GM18511 (cell line): ENCODE results near the gene CLDN11.

ENCODE experiments used
- ATAC-seq: cut with Tn5 transposase; IDR thresholded peaks from one replicate; pipeline ENCODE4 v1.9.1; 2021; ENCODE audit warnings: mild to moderate bottlenecking, moderate library complexity; ENCODE audit not compliant: unreplicated experiment

The CLDN11 gene

GRCh38 chr3:170426240-170426797 lies 7.7 kb downstream of the CLDN11 start:
- ATAC-seq: no peak

DNA sequence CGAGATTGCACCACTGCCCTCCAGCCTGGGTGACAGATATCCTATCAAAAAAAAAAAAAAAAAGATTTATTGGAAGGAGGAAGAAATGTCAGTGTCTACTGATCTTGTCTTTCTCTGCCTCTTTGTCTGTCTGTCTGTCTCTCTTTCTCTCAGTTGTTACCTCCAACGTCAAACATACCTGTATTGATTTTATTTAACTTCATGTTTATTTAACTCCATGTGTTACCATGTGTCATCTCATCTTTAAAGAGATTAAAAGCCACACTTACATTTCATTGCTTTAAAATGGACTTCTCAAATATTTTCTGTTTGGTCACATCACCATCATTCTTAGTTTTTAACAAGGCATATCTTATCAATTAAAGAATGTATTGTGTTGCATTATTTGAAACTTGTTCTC lies 9.4 kb downstream of the CLDN11 start:
- ATAC-seq: no peak

DNA sequence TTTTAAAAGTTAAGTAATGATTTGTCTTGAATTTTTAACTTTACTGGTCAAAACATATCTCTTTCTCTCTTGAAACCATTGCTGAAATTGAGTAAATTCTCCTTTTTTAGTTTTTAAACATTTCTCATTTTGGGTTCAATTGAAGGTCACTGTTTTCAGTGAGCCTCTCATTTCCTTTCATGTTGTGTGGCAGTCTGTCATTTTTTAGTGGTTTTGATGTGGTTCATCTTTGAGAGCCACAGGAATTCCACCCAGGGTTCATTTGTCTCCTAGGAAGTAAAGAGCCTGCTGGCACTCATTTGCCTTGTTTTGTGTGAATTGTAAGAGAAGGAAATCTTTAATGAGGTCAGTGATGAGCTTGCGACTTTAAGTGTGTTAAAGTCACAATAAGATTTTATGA lies 10.4 kb downstream of the CLDN11 start:
- ATAC-seq: peak; percentile 59

GRCh38 chr3:170431054-170431453 lies 12.4 kb downstream of the CLDN11 start:
- ATAC-seq: no peak

- ATAC-seq: no peak
Observed at GRCh38 chr3:170432416-170432815, 13.7 kb downstream of the CLDN11 start.

DNA sequence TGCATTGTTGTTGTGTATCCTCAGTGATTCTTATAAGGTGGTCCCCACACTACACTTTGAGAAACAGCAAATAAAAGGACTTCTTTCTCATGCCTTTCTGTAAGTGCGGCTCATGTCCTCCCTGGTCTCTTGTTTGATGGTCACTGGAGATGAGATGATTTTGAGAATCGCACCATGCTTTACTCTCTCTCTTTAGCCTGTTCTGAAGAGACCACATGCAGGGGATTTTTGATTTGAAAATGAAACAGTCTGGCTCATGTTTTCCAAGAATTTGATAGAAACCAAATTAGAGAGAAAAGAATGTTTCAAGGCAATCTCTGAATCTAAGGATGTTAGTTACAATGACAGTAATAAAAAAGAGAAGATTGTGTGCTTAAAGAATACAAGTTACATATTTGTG lies 18.0 kb downstream of the CLDN11 start:
- ATAC-seq: no peak

DNA sequence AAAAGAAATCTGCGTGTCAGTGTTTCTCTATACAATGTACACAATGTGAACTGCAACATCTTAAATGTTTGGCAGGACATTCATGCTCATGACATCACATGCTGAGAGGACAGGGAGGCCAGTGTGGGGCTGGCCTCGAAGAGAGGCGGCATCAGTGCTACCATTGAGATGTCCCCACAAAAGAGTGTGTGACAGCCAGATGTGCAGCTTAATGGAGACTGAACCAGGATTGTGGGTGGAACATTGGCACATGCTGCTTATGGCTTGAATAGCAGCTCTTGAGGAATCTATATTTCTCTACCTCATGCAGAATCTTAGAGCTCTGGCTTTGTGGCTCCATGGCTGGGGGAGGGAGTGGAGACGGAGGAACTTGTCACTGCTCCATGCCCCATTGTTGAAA lies 18.5 kb downstream of the CLDN11 start:
- ATAC-seq: no peak

DNA sequence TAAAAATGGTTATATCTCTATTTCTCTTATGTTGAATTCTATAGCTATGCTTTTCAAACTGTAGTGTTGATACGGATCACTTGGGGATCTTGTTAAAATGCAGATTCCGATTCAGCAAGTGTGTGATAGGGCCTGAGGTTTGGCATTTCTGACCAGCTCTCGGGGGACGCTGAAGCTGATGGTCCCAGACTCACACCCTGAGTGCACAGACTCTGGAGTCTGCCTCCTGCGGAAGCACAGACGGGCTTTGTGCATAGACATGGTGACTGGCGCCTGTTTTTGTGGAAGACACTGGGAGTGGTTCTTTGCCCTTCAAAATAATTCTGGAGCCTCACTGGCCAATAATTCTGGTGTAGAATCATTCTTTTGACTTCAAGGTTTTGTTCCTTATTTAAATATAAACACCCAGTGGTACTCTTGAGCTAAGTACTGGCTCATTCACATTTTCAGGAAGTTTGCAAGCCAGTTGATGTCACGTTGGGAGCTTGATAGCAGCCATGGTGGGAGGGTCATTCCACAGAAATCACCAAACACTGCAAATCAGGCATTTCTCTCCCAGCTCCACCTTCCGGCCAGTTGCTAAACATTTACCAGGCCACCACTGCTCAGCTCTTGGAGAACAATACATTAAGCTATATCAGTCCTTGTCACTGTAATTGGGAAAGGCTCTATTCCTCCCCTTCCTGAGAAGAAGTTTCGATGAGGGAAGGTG lies 19.2 kb downstream of the CLDN11 start:
- ATAC-seq: no peak

- no peak for ATAC-seq
Observed at GRCh38 chr3:170438836-170439235, 20.2 kb downstream of the CLDN11 start.

DNA sequence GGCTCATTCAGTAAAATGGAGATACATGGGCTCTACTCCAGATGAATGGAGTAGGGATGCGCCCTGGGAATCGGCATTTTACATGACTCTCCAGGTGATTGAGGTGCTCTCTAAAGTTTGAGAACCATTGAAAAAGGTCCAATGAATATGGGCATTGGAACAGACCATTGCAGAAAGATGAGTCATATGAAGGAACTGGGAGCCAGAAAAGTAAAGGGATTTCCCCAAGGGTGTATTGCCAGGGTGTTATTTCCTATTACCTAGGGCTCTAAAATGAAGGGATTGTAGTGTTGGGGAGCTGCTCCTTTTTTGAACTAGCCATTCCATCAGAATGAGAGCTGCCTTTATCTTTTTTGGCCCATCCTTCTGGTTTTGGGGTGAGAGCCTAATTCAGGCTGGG lies 21.7 kb downstream of the CLDN11 start:
- no peak for ATAC-seq

DNA sequence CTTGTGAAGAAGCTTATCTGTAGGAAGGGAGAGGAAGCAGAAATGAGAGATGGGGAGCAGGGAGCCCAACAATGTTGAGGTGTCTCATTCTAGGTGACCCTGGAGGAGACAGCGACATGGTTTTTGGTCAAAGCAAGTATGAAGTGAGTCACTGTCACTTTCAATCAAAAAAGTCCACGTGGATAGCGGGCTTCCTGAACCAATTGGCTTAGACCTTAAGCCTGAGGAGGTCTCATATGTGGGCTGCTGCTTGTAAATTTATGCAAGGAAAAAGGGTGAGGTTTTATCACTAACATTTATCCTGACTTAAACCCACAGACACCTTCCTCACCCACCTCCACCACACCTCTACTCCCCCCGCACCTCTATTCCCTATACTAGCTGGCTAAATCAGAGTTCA lies 22.7 kb downstream of the CLDN11 start:
- ATAC-seq: no peak

- ATAC-seq: no peak
Observed at GRCh38 chr3:170442947-170443346, 24.3 kb downstream of the CLDN11 start.

- ATAC-seq: no peak
Observed at GRCh38 chr3:170443457-170443856, 24.8 kb downstream of the CLDN11 start.

DNA sequence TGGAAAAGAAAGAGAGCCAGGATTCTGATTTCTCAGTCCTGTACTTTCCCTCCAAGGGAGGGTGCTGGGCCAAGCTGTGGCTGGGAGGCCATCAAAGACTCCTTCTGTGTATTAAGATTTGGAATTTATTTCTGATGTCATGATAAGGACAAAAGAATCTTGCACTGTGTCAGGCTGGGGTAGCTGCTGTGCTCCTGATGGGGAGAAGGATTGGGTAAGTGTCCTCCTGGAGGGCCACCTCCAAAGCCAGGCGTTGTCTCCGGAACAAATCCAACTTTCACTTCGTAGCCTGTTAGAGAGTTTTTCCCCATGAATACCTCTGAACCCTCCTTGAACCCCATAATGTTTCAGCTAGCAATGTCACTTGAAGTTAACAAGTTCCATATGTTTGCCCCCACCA lies 29.9 kb downstream of the CLDN11 start:
- ATAC-seq: no peak

GRCh38 chr3:170450039-170450438 lies 31.4 kb downstream of the CLDN11 start:
- no peak for ATAC-seq

- ATAC-seq: no peak
Observed at GRCh38 chr3:170454509-170454908, 35.8 kb downstream of the CLDN11 start.

DNA sequence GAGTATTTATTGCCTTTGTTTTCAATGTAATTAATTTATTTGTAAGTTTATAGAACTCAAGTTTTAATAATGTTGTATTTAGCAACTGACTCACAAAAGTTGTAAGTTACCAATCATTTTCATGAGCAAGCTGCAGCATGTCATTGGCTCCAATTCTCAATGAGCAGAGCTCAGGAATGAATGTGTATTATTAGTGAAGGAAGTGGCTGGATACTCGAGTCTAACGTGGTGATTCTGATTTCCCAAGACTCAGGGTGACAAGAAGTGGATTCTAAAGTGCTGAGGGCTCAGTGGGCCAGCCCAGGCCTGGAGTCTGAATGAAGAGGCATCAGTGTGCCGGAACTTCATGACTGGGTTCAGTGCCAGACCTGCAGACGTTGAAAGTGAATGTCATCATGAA lies 39.6 kb downstream of the CLDN11 start:
- no peak for ATAC-seq

- no peak for ATAC-seq
Observed at GRCh38 chr3:170463011-170463410, 44.3 kb downstream of the CLDN11 start.

DNA sequence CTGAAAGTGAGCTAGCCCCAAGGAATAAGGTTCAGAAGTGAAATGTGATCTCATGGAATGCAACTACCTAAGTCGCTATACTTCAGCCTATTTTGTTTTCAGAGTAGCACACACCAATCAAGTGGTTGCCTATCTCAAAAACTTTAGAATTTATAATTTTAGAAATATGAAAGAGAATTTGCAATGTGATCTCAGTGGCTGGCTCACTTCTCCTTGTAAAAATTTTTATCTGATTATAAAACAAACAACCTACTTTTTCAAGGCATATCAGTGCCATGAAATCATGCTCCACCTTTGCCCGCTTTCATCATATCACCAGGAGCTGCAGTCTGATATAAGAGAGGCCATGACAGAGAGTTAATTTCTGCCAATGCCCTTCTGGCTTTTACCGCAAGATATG lies 47.3 kb downstream of the CLDN11 start:
- ATAC-seq: no peak

DNA sequence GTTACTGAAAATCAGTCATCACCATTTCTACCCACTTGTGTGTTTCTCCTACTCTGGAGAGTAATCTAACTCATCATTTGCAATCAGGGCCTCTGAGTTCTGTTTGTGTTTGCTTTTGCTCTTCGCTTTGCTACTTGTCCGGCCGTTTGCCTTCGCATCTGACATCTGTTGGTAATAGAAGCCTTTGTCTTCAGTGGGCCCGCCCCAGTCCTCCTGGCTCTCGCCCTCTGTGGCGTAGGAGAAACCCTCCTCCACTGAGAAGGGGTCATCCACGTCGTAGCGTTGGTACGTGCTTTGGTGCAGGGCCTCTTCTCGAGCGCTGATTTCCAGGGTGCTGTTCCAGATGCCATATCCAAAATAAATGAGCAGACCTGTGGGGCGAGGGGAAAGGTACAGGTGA lies 48.3 kb downstream of the CLDN11 start:
- no peak for ATAC-seq

DNA sequence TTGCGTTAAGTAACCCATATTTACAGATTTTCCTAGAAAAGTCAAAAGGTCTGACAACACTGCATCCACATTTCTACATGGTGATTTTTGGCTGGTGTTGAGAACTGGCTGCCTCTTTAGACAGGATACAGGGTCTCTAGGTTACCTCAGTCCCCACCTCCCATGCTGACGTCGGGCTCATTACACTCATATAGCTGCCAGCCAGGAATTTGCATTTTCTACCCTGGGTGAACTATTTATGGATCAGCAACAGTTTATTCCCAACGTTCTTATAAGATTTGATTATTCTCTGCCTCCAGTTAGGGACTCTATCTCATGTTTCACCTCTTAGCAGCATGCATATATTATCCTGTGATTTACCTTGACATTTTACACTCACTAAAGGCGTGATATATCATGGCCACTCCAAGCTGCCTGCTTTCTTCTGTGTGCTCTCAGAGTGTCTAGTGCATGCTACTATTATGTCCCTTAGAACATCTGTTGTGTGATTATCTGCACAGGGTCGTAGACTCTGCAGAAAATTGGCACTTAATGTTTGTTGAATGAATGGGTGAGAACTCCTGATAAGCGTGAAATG lies 49.0 kb downstream of the CLDN11 start:
- no peak for ATAC-seq

DNA sequence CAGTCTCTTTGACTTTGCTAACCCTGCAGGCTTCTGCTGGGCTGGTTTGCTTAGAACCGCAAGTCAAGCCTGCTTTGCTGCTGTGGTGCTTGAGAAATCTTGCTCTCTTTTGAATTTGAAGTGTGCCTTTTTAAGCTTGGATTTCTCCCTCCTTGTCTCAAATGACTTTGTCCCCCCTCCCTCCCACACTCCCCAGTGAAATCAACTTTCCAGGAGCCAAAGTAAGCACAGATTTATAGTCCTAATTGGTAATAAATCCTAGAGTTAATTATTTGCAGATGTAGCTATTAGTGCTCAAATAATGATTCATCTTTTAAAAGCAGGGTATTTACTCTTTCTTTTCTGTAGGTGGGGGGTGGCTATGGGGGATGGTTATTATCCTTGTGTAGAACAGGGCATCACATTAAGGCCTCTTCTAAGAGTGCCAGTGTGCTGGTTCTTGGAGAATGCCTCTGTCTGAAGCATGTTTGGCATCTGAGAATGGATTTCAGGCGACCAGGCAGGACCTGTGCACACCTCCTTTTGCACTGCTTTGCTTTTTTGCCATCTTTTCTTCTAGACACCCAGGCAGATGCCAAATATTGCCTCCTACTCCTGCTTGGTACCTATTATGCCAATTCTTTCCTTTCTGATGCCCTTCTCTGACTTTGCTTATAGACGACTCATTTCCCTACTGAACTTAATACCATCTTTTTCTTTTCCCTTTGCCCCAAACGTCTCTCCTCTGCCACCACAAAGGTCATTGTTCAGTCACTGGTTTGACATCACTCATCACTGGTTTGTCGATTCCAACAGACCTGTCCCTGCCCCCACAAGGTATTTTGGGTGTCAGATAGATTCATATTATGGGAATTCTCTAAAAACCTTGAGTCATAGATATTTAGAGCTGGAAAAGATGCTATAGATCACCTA lies 50.7 kb downstream of the CLDN11 start:
- ATAC-seq: no peak
